Activated CD8-positive, alpha-beta memory T cell treated with anti-CD3 and anti-CD28 coated beads, Interleukin-2, amount 50 U/mL, for 48 hours (primary cell): Measurements from ENCODE around the gene PTH1R.

ENCODE experiments used
- DNase-seq: peaks from one replicate; pipeline ENCODE4 v3.0.0-alpha.2; 2020

Gene PTH1R

DNA sequence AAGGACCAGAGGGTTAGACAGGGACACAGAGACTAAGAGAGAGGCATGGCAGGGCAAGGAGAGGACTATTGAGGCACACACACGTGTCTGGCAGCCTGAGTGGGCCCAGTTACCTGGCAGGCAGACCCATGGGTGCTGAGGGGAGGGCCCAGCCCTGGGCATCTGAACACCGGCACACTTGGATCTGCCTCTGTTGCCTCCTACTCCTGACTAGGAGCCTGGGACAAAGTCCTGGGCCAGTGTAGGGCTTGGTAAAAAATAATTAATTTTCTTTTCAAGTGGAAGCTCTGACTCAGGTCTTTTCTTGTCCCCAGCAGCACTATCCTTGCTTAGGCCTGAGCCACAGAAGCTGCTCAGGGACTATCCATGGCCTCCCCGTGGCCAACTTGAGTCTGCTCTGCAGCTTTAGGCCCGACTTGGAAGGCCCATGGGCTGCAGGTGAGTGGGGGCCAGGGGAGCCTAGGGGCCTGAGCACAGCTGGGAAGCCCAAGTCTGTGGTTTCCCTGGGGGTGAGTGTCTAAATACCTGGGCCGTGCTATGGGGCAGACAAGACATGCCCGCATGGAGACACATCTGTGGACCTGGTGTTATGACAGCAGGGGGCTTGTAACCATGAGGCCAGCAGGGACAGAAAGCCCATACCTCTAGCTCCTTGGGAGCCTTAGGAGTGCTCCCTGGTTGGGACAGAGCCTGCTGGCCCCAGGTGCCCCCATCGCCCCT is at the start of gene PTH1R:
TSS of gene PTH1R (plus strand) at position 316 of the 720 bp plus-strand sequence. CDS start 5,839 bp downstream, outside the sequence.
- DNase-seq = no peak

DNA sequence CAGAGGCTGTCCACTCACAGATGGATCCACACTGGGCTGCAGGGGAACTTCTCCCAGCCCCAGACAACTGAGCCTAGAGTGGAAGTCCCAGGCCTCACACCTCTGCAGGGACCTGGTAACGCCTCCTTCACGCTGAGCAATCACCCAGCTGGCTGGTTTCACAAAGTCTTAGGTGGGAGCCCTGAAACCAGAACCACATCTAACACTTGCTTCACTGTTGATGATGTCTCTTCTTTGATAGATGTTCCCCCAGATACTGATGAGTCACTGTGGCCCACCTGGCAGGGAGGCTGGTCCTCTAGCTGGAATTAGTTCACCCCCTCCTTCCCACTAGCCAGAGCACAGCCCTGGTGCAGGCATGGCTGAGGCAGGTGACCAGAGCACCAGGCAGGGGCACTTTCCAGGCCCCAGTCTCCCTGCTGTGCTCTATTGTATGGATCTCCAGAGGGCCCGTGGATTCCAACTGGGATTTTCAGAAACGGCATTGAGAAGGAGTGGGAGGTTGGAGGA is 47.8 kb upstream of the PTH1R start:
- peak; percentile 68 for DNase-seq

- no peak for DNase-seq
Measured at GRCh38 chr3:46830801-46831200, 46.7 kb upstream of the PTH1R start.

DNA sequence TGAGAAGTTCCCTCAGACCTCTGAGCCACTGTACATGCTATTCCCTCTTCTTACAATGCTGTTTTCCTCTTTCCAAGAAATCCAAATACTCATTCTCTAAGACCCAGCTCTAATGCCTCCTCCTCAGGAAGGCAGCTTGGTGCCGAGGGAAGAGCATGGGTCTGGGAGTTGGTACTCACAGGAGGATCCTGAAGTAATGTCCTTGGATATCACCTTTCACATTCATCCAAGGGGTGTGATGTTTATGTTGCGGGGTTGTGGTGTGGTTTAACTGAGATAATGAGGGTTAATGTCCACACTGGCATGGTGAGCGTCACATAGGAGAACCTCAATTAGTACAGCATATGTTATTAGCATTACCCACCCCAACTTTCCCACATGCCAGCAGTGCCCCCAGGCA is 46.2 kb upstream of the PTH1R start:
- DNase-seq = no peak

GRCh38 chr3:46831841-46832240 is 45.7 kb upstream of the PTH1R start:
- DNase-seq = no peak

DNA sequence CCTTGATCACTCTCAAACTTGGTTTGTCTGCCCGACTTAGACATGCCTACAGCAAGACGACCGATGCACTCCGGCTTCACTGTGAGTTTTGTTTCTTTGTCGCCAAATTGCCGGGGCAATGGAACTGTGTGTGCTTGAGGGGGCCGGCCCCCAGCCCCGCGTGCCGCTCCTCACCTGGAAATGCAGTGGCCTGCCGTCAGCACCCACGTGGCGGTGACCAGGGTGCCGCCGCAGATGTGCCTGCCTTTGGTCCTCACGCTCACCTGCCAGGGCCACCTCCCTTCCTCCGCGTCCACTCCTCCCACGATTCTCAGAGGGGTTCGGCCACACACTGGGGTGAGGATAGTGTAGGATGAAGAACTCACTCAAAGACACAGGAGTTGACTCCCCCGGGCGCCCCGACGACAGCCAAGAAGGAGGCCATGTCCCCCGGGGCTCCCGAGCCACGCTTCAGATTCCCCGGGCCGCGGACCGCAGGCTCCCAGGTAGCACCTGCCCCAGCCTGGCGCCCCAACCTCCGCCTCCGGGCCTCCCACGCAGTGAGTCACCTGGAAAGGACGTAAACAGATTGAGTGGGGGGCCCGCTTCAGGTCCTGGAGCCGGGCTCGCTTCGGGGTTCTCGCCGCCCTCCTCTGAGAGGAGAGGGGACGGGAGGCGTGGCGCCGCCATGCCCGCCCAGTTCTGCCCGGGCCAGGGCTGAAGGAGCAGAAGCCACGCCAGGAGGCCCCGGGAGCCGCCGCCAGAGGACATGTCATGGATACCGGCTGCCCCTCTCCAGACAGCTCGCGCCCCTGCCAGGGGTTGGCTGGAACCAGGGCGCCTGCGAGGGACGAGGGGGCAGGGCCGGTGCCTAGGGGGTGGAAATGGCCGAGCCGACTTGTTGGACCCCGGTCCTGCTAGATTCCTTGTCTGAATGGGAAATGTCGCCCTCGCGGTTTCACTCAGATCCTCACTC is 43.9 kb upstream of the PTH1R start:
- no peak for DNase-seq

GRCh38 chr3:46835054-46835453 is 42.5 kb upstream of the PTH1R start:
- no peak for DNase-seq

GRCh38 chr3:46835491-46835890 is 42.0 kb upstream of the PTH1R start:
- no peak for DNase-seq

DNA sequence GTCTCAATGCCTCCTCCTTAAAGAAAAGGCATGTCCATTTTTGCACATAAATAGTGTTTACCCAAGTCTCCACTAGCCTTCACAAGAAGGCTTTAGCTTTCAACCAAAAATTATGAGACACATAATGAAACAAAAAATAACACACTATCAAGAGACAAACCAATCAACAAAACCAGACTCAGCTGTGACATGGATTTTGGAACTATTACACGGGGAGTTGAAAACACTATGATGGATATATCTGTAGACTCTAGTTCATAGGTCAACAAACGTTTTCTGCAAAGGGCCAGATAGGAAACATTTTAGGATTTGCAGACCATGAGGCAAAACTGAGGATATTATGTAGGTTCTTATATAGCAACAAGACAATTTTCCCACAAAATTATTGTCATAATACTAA is 39.2 kb upstream of the PTH1R start:
- no peak for DNase-seq

GRCh38 chr3:46840491-46840890 is 37.0 kb upstream of the PTH1R start:
- no peak for DNase-seq

GRCh38 chr3:46843508-46843907 is 34.0 kb upstream of the PTH1R start:
- DNase-seq = no peak

GRCh38 chr3:46844397-46844796 is 33.1 kb upstream of the PTH1R start:
- DNase-seq = no peak

GRCh38 chr3:46844881-46845312 is 32.6 kb upstream of the PTH1R start:
- DNase-seq = no peak

DNA sequence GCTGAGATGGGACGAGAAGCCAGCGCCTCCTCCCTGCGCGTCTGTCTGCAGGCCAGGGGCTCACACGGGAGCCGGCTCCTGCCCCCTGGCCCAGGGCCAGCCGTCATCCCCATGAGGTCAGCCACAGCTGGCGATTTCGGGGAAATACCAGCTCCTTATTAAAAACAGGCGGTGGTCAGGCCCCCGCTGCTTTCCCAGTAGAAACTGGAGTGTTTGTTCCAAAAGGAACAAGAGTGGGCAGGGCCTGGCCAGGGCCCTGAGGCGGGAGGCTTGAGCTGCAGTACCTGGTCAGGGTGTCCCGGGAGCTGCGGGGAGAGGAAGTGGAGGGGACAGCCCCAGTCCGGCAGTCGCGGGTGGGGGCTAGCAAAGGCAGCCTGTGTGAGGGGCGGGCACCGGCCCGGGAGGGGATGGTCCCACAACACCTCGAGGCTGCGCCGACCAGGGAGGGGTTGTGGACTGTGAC is 32.1 kb upstream of the PTH1R start:
- DNase-seq = no peak

DNA sequence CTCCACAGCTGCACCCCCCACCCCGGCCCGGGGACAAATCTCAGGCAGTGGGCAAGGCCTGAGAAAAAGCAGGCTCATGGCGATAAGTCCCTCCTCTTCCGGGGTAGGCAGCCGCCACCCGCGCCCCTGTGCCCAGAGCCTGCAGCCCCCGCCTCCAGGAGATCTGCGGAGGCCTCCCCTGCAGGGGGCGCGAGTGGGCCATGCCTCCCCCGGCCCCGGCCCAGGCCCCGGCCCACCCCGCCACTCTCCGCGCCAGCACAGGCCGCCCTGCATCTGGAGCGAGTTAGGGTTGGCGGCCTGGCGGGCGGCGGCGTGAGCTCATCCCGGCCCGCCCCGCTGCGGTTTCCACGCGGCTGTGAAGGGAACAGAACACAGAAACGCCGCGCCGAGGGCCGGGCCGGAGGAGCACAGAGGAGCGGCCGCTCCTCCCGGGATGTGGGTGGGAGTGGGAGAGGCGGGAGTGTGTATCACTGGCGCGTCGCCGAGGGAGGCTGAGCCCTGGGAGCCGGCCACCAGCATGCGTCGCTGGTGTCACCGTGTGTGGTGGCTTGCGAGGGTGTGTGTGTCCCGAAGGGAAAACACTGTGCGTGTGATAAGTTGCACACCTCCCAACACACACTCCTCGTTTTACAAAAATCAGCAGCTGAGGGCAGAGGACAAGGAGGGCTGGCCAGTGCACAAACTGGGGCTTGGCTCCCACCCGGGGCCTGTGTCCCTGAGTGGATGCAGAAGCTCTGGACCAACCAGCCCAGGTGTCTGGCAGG is 31.5 kb upstream of the PTH1R start:
- DNase-seq = peak; percentile 85

GRCh38 chr3:46846624-46847542 is 30.6 kb upstream of the PTH1R start:
- peak; percentile 51 for DNase-seq

DNA sequence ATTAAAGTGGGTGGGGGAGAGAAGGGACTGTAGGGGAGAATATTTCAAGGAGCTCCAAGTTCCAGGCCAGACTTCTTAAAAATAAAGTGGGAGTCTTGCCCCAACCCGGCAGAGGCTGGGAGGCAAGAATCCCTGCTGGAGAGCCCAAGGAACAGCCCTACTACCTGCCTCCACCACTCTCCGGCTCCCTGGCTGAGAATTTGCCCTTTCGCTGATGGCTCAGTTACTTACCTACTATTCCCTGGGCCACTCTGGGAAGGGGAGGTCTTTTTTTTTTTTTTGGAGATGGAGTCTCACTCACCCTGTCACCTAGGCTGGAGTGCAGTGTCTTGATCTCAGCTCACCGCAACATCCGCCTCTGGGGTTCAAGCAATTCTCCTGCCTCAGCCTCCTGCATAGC is 29.8 kb upstream of the PTH1R start:
- no peak for DNase-seq

GRCh38 chr3:46848271-46849044 is 29.1 kb upstream of the PTH1R start:
- DNase-seq = peak; percentile 70

GRCh38 chr3:46849045-46849631 is 28.4 kb upstream of the PTH1R start:
- no peak for DNase-seq

- no peak for DNase-seq
Measured at GRCh38 chr3:46849686-46850467, 27.6 kb upstream of the PTH1R start.
